ENCODE measurements around the gene KCNJ6. TPM values are rescaled to one million over a fixed set of nuclear protein-coding genes. Genes with fewer than 3 reads are reported as not detected.
"Not testable (repeated sequence)": the region's sequence is repeated elsewhere in the genome, so short reads cannot be mapped to it uniquely, and the experiment has no call there.

KCNJ6 gene
- total RNA-seq, 1 donor from 2014 or later = 2.6 TPM

- no peaks in the 10 kb centered on the region for H3K79me2 ChIP-seq (ENCODE audit: insufficient read depth, low read length)
- no peaks in the 10 kb centered on the region for H3K27me3 ChIP-seq (ENCODE audit: insufficient read depth, low read length)
- H3K27ac ChIP-seq (ENCODE audit: low read depth, low read length) = no peak overlapping the region
- H3K27me3 Mint-ChIP-seq (ENCODE audit: low read depth, unreplicated experiment) = peaks cover 2% of the 10 kb centered on the region
- H4K20me1 ChIP-seq (ENCODE audit: insufficient read depth, low read length) = no peaks in the 10 kb centered on the region
- no peak overlapping the region for H3K4me3 ChIP-seq (ENCODE audit: insufficient read depth, low read depth, low read length)
- no peaks in the 10 kb centered on the region for H3K36me3 ChIP-seq (ENCODE audit: insufficient read depth, low read length)
- H3K9me3 Mint-ChIP-seq (ENCODE audit: unreplicated experiment) = peaks cover 8% of the 10 kb centered on the region
- no peak overlapping the region for H3K4me2 ChIP-seq (ENCODE audit: low read length)
- H3K36me3 Mint-ChIP-seq (ENCODE audit: low read depth, unreplicated experiment) = no peaks in the 10 kb centered on the region
- no peak overlapping the region for H3K27ac Mint-ChIP-seq (ENCODE audit: unreplicated experiment)
- TF ChIP-seq EZH2 (IDR thresholded peaks at IDR 0.05; ENCODE audit: insufficient read depth, low read length) = no peak
- TF ChIP-seq CTCF (IDR thresholded peaks at IDR 0.05; ENCODE audit: insufficient read depth, low read depth, low read length) = no peak
- peaks cover 7% of the 10 kb centered on the region for H3K4me1 Mint-ChIP-seq (ENCODE audit: low read depth, unreplicated experiment)
- DNase-seq (ENCODE audit: low read depth) = no peak
- H3K9ac ChIP-seq (ENCODE audit: low read length) = no peak overlapping the region
- H3K9me3 ChIP-seq (ENCODE audit: insufficient read depth, low read depth, low read length) = no peaks in the 10 kb centered on the region
- FAIRE-seq = no peak
- no peaks in the 10 kb centered on the region for H3K4me1 ChIP-seq (ENCODE audit: insufficient read depth, low read length)
- no peak overlapping the region for H3K4me3 Mint-ChIP-seq (ENCODE audit: unreplicated experiment)
- no peak overlapping the region for H2AFZ ChIP-seq (ENCODE audit: low read depth, low read length)
These were observed 335.6 kb downstream of the KCNJ6 start for GRCh38 chr21:37580666-37581065.

GRCh38 chr21:37579356-37579755 lies 336.9 kb downstream of the KCNJ6 start:
- H3K4me2 ChIP-seq (ENCODE audit: low read length) = no peak overlapping the region
- TF ChIP-seq EZH2 (IDR thresholded peaks at IDR 0.05; ENCODE audit: insufficient read depth, low read length) (no peak), CTCF (IDR thresholded peaks at IDR 0.05; ENCODE audit: insufficient read depth, low read depth, low read length) (no peak)
- no peak overlapping the region for H3K4me3 ChIP-seq (ENCODE audit: insufficient read depth, low read depth, low read length)
- no peaks in the 10 kb centered on the region for H3K9me3 ChIP-seq (ENCODE audit: insufficient read depth, low read depth, low read length)
- peaks cover 13% of the 10 kb centered on the region for H3K9me3 Mint-ChIP-seq (ENCODE audit: unreplicated experiment)
- H3K36me3 ChIP-seq (ENCODE audit: insufficient read depth, low read length) = no peaks in the 10 kb centered on the region
- H3K27ac Mint-ChIP-seq (ENCODE audit: unreplicated experiment) = no peak overlapping the region
- peaks cover 3% of the 10 kb centered on the region for H3K27me3 Mint-ChIP-seq (ENCODE audit: low read depth, unreplicated experiment)
- H3K4me3 Mint-ChIP-seq (ENCODE audit: unreplicated experiment) = no peak overlapping the region
- H3K27ac ChIP-seq (ENCODE audit: low read depth, low read length) = no peak overlapping the region
- no peak overlapping the region for H3K9ac ChIP-seq (ENCODE audit: low read length)
- no peaks in the 10 kb centered on the region for H3K27me3 ChIP-seq (ENCODE audit: insufficient read depth, low read length)
- H3K4me1 Mint-ChIP-seq (ENCODE audit: low read depth, unreplicated experiment) = peaks cover 7% of the 10 kb centered on the region
- no peaks in the 10 kb centered on the region for H3K36me3 Mint-ChIP-seq (ENCODE audit: low read depth, unreplicated experiment)
- FAIRE-seq = no peak
- H3K79me2 ChIP-seq (ENCODE audit: insufficient read depth, low read length) = no peaks in the 10 kb centered on the region
- H2AFZ ChIP-seq (ENCODE audit: low read depth, low read length) = no peak overlapping the region
- no peaks in the 10 kb centered on the region for H3K4me1 ChIP-seq (ENCODE audit: insufficient read depth, low read length)
- H4K20me1 ChIP-seq (ENCODE audit: insufficient read depth, low read length) = no peaks in the 10 kb centered on the region
- no peak for DNase-seq (ENCODE audit: low read depth)

GRCh38 chr21:37578471-37579126 lies 337.7 kb downstream of the KCNJ6 start:
- Histone ChIP-seq H3K4me2 (ENCODE audit: low read length) (no peak overlapping the region), H3K36me3 (ENCODE audit: insufficient read depth, low read length) (no peaks in the 10 kb centered on the region), H3K4me3 (ENCODE audit: insufficient read depth, low read depth, low read length) (no peak overlapping the region), H3K79me2 (ENCODE audit: insufficient read depth, low read length) (no peaks in the 10 kb centered on the region), H4K20me1 (ENCODE audit: insufficient read depth, low read length) (no peaks in the 10 kb centered on the region), H3K27me3 (ENCODE audit: insufficient read depth, low read length) (no peaks in the 10 kb centered on the region), H2AFZ (ENCODE audit: low read depth, low read length) (no peak overlapping the region), H3K4me1 (ENCODE audit: insufficient read depth, low read length) (no peaks in the 10 kb centered on the region), H3K27ac (ENCODE audit: low read depth, low read length) (no peak overlapping the region), H3K9ac (ENCODE audit: low read length) (no peak overlapping the region), H3K9me3 (ENCODE audit: insufficient read depth, low read depth, low read length) (no peaks in the 10 kb centered on the region)
- H3K27me3 Mint-ChIP-seq (ENCODE audit: low read depth, unreplicated experiment) = peaks cover 3% of the 10 kb centered on the region
- no peak for TF ChIP-seq CTCF (IDR thresholded peaks at IDR 0.05; ENCODE audit: insufficient read depth, low read depth, low read length)
- no peak for TF ChIP-seq EZH2 (IDR thresholded peaks at IDR 0.05; ENCODE audit: insufficient read depth, low read length)
- FAIRE-seq (no peak), DNase-seq (ENCODE audit: low read depth) (no peak)
- peaks cover 7% of the 10 kb centered on the region for H3K4me1 Mint-ChIP-seq (ENCODE audit: low read depth, unreplicated experiment)
- no peak overlapping the region for H3K4me3 Mint-ChIP-seq (ENCODE audit: unreplicated experiment)
- peaks cover 13% of the 10 kb centered on the region for H3K9me3 Mint-ChIP-seq (ENCODE audit: unreplicated experiment)
- H3K27ac Mint-ChIP-seq (ENCODE audit: unreplicated experiment) = no peak overlapping the region
- H3K36me3 Mint-ChIP-seq (ENCODE audit: low read depth, unreplicated experiment) = no peaks in the 10 kb centered on the region

GRCh38 chr21:37576929-37577328 lies 339.3 kb downstream of the KCNJ6 start:
- not testable (repeated sequence) for H3K4me1 ChIP-seq (ENCODE audit: insufficient read depth, low read length); DNase-seq (ENCODE audit: low read depth); H3K4me3 ChIP-seq (ENCODE audit: insufficient read depth, low read depth, low read length); H3K4me1 Mint-ChIP-seq (ENCODE audit: low read depth, unreplicated experiment); H3K27ac ChIP-seq (ENCODE audit: low read depth, low read length); H3K9ac ChIP-seq (ENCODE audit: low read length); H2AFZ ChIP-seq (ENCODE audit: low read depth, low read length); H3K27me3 ChIP-seq (ENCODE audit: insufficient read depth, low read length); H3K79me2 ChIP-seq (ENCODE audit: insufficient read depth, low read length); H3K9me3 ChIP-seq (ENCODE audit: insufficient read depth, low read depth, low read length); H3K36me3 ChIP-seq (ENCODE audit: insufficient read depth, low read length); H3K4me3 Mint-ChIP-seq (ENCODE audit: unreplicated experiment); H4K20me1 ChIP-seq (ENCODE audit: insufficient read depth, low read length); H3K36me3 Mint-ChIP-seq (ENCODE audit: low read depth, unreplicated experiment); H3K27ac Mint-ChIP-seq (ENCODE audit: unreplicated experiment); FAIRE-seq; H3K27me3 Mint-ChIP-seq (ENCODE audit: low read depth, unreplicated experiment); H3K4me2 ChIP-seq (ENCODE audit: low read length)
- peaks cover 13% of the 10 kb centered on the region for H3K9me3 Mint-ChIP-seq (ENCODE audit: unreplicated experiment)

Measured in astrocyte (in vitro differentiated cells and primary cell).